Left renal pelvis (tissue), 4 donors: ENCODE data around the gene PIEZO2. TPM values are rescaled to one million over a fixed set of nuclear protein-coding genes. Genes with fewer than 3 reads are reported as not detected.

Experiments used
- DNase-seq, 4 donors: peaks; one replicate each; pipeline ENCODE4 v3.0.0-alpha.2; 2013; ENCODE audit warnings: low read depth in 4 of 4, low spot score in 3 of 4
- polyA plus RNA-seq, 4 donors: library from polyadenylated mRNA; unstranded; fragments of 120-200 nt; gene quantifications; one replicate each; pipeline ENCODE4 v1.2.1, GENCODE V29; 2013; ENCODE audit not compliant: insufficient read length in 4 of 4

The PIEZO2 gene
- polyA plus RNA-seq, 4 donors, result 14.7 to 30.7 (median 19.1) TPM

- DNase-seq, result no peak
These were observed 34.7 kb downstream of the PIEZO2 start for GRCh38 chr18:11114653-11115052.

- no peak for DNase-seq
These were observed 35.4 kb downstream of the PIEZO2 start for GRCh38 chr18:11113937-11114336.

- DNase-seq, result no peak
These were observed 36.3 kb downstream of the PIEZO2 start for GRCh38 chr18:11113046-11113548.

- DNase-seq, result no peak
These were observed 37.1 kb downstream of the PIEZO2 start for GRCh38 chr18:11112286-11112685.

- no peak for DNase-seq
These were observed 38.9 kb downstream of the PIEZO2 start for GRCh38 chr18:11110509-11110908.

- no peak for DNase-seq
These were observed 40.4 kb downstream of the PIEZO2 start for GRCh38 chr18:11108947-11109346.

- DNase-seq, result no peak
These were observed 42.5 kb downstream of the PIEZO2 start for GRCh38 chr18:11106894-11107293.

GRCh38 chr18:11105463-11105862, 43.9 kb downstream of the PIEZO2 start:
- no peak for DNase-seq

GRCh38 chr18:11104307-11104706, 45.1 kb downstream of the PIEZO2 start:
- DNase-seq, result no peak

- no peak for DNase-seq
These were observed 52.3 kb downstream of the PIEZO2 start for GRCh38 chr18:11096839-11097750.

- no peak for DNase-seq
These were observed 53.0 kb downstream of the PIEZO2 start for GRCh38 chr18:11096411-11096810.

GRCh38 chr18:11095674-11096293, 53.6 kb downstream of the PIEZO2 start:
- no peak for DNase-seq

- DNase-seq, result no peak
These were observed 54.2 kb downstream of the PIEZO2 start for GRCh38 chr18:11095211-11095610.

GRCh38 chr18:11091746-11092145, 57.6 kb downstream of the PIEZO2 start:
- no peak for DNase-seq

- DNase-seq, result no peak
These were observed 59.2 kb downstream of the PIEZO2 start for GRCh38 chr18:11089931-11090715.

GRCh38 chr18:11081009-11081532, 68.3 kb downstream of the PIEZO2 start:
- no peak for DNase-seq

- no peak for DNase-seq
These were observed 70.9 kb downstream of the PIEZO2 start for GRCh38 chr18:11078491-11078890.

- DNase-seq, result no peak
These were observed 71.7 kb downstream of the PIEZO2 start for GRCh38 chr18:11077548-11078187.

GRCh38 chr18:11074889-11075288, 74.5 kb downstream of the PIEZO2 start:
- DNase-seq, result no peak

- no peak for DNase-seq
These were observed 75.4 kb downstream of the PIEZO2 start for GRCh38 chr18:11073971-11074370.
